ENCODE data around the gene OR2G2. TPM values are rescaled to one million over a fixed set of nuclear protein-coding genes. Genes with fewer than 3 reads are reported as not detected.

The OR2G2 gene
- total and polyA plus RNA-seq, 2 of the 8 experiments (the other 6 are each of a cell fraction or from before 2014, with no cell fraction given), result not detected

- POLR2A ChIA-PET (ENCODE audit: partially characterized antibody), result no interaction called here
- H3K23ac ChIP-seq (ENCODE audit: insufficient read length), result no peak within 1 kb of the TSS
- DNase-seq (ENCODE audit: low read depth in 1 of 2, low spot score in 2 of 2) (no peak), FAIRE-seq (no peak)
- no peaks in the 10 kb centered on the region; a peak in 2 of 7 replicates for H3K4me1 ChIP-seq (replicated peaks in 1 of 4; ENCODE audit: control insufficient read depth in 3 of 4, insufficient read depth in 4 of 4, low read length in 3 of 4)
- no peak within 1 kb of the TSS for H3K27ac ChIP-seq (ENCODE audit: low read depth, low read length)
- peak within 1 kb of the TSS; percentile 30; the same call in 1 of the 2 replicates for H2BK12ac ChIP-seq (ENCODE audit: low read depth, low read length)
- no peak within 1 kb of the TSS for H2AFZ ChIP-seq (ENCODE audit: low read length)
- no peak within 1 kb of the TSS for H3K14ac ChIP-seq (ENCODE audit: insufficient read length)
- CTCF ChIA-PET (ENCODE audit: partially characterized antibody), result interaction anchor here (0.6 to 0.8 kb wide), 2 partner anchors 159 to 1242 kb away, joined by 3 to 4 read pairs; no protein-coding TSS in a partner anchor
- no peak within 1 kb of the TSS for H4K8ac ChIP-seq (ENCODE audit: extremely low read depth, insufficient read depth, low read length)
- no peak within 1 kb of the TSS for H3K4ac ChIP-seq (replicated peaks; ENCODE audit: insufficient read length, low read depth, low read length)
- H3K4me3 ChIP-seq (ENCODE audit: extremely low read depth in 1 of 4, insufficient read depth in 2 of 4, low read depth in 3 of 4, low read length in 4 of 4), result no peak within 1 kb of the TSS
- H3K79me1 ChIP-seq (ENCODE audit: low read depth, low read length), result no peaks in the 10 kb centered on the region
- no peak within 1 kb of the TSS for H2BK15ac ChIP-seq (ENCODE audit: low read length)
- no peak within 1 kb of the TSS for H2BK20ac ChIP-seq (ENCODE audit: low read length)
- WGBS, 2 experiments (ENCODE audit: extremely low coverage in 1 of 2, insufficient coverage in 1 of 2, insufficient read length in 1 of 2, insufficient replicate concordance in 2 of 2, low coverage in 1 of 2, low lambda C conversion rate in 2 of 2, missing lambda C conversion rate in 1 of 2), result 88% methylated on average over 12 of the region's 13 CpGs; no CpG with 5 or more reads in 1 of the 2 experiments
- H2BK120ac ChIP-seq (replicated peaks; ENCODE audit: low read depth, low read length), result no peak within 1 kb of the TSS
- H3K23me2 ChIP-seq (ENCODE audit: low read depth, low read length), result no peaks in the 10 kb centered on the region
- no peak within 1 kb of the TSS for H4K5ac ChIP-seq (ENCODE audit: insufficient read length, low read depth, low read length)
- H4K20me1 ChIP-seq (replicated peaks in 1 of 2; ENCODE audit: control insufficient read depth in 1 of 2, insufficient read depth in 2 of 2, low read length in 2 of 2), result no peaks in the 10 kb centered on the region
- 0 out of 2 replicates have a peak within 1 kb of the TSS, but pooled peaks have one; percentile 45 for H2BK5ac ChIP-seq (ENCODE audit: low read depth, low read length)
- no peaks in the 10 kb centered on the region for H3K27me3 ChIP-seq (replicated peaks in 1 of 4; ENCODE audit: control insufficient read depth in 3 of 4, extremely low read depth in 1 of 4, insufficient read depth in 3 of 4, low read length in 3 of 4)
- no peak within 1 kb of the TSS for H2AK5ac ChIP-seq (ENCODE audit: low read depth, low read length)
- H3K79me2 ChIP-seq (ENCODE audit: control insufficient read depth in 1 of 2, insufficient read depth in 2 of 2, low read length in 2 of 2), result no peaks in the 10 kb centered on the region
- TF ChIP-seq CEBPB (IDR thresholded peaks at IDR 0.05; ENCODE audit: low read depth, low read length) (no peak), USF2 (IDR thresholded peaks at IDR 0.05; ENCODE audit: low read length) (no peak), SP2 (IDR thresholded peaks at IDR 0.05; ENCODE audit: low read length) (no peak), BRCA1 (IDR thresholded peaks at IDR 0.05; ENCODE audit: low read depth, low read length) (no peak), ATF3 (IDR thresholded peaks at IDR 0.05; ENCODE audit: insufficient read depth, low read depth, low read length) (no peak), BCL11A (IDR thresholded peaks at IDR 0.05; ENCODE audit: low read depth in 2 of 2, low read length in 2 of 2) (no peak), JUN (IDR thresholded peaks at IDR 0.05; ENCODE audit: low read depth, low read length) (no peak), ATF2 (IDR thresholded peaks at IDR 0.05; ENCODE audit: low read length) (no peak), BACH1 (IDR thresholded peaks at IDR 0.05; ENCODE audit: low read length) (no peak), RXRA (IDR thresholded peaks at IDR 0.05; ENCODE audit: insufficient read depth, low read depth, low read length) (no peak), ZNF274 (IDR thresholded peaks at IDR 0.05; ENCODE audit: borderline replicate concordance, extremely low read depth, low read length) (no peak)
- peaks cover 16 to 46% of the 10 kb centered on the region in 2 experiments for H3K9me3 ChIP-seq (ENCODE audit: insufficient read depth in 2 of 2, low read depth in 1 of 2, low read length in 1 of 2)
- no peak within 1 kb of the TSS for H3K18ac ChIP-seq (ENCODE audit: extremely low read depth, low read length)
- H3K9ac ChIP-seq (replicated peaks in 1 of 4; ENCODE audit: extremely low read depth in 1 of 4, low read depth in 3 of 4, low read length in 3 of 4), result no peak within 1 kb of the TSS
- no peak within 1 kb of the TSS for H3K4me2 ChIP-seq (ENCODE audit: insufficient read depth in 1 of 2, low read depth in 2 of 2, low read length in 2 of 2)
- peak within 1 kb of the TSS; percentile 25 for H4K91ac ChIP-seq (replicated peaks; ENCODE audit: insufficient read length, low read length)
- no peak within 1 kb of the TSS for H3K56ac ChIP-seq (replicated peaks; ENCODE audit: insufficient read length, low read depth, low read length)
- no peaks in the 10 kb centered on the region for H3K36me3 ChIP-seq (ENCODE audit: control insufficient read depth in 2 of 4, insufficient read depth in 4 of 4, low read length in 3 of 4)
Measured at GRCh38 chr1:247548769-247549182, 39.4 kb upstream of the OR2G2 start, which contains the start of gene GCSAML. Gene GCSAML, plus strand, starts transcription at chr1:247549134. Its CDS starts 58 bp downstream, at chr1:247549192.
